Vagina (tissue), 2 donors: ENCODE data around the gene TNRC18.

ENCODE experiments used
- CTCF ChIP-seq, 3 experiments: fragments of 450-650 bp in 2 of 3; fragments of 200-600 bp in 1 of 3; sonication (generic) in 1 of 3; IDR thresholded peaks; one replicate each; pipeline ENCODE4 v1.5.1; 2017 to 2019; ENCODE audit warnings: antibody characterized with exemption in 3 of 3, mild to moderate bottlenecking in 2 of 3, moderate library complexity in 2 of 3
- POLR2A ChIP-seq, 2 donors: fragments of 450-650 bp; IDR thresholded peaks; one replicate each; pipeline ENCODE4 v1.6.1; 2017; ENCODE audit warnings: antibody characterized with exemption in 2 of 2, mild to moderate bottlenecking in 2 of 2, moderate library complexity in 2 of 2

DNA sequence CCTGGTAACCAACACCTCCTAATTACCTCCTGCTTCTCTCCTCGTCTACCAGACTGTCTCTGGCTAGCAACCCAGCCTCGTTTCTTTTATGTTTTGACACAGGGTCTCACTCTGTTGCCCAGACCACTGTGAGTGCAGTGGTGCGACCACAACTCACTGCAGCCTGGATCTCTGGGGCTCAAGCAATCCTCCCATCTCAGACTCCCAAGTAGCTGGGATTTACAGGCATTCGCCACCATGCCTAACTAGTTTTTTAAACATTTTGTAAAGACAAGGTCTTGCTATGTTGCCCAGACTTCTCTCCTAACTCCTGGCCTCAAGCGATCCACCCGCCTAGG is 10.2 kb downstream of the TNRC18 start:
- TF ChIP-seq CTCF (IDR thresholded peaks at IDR 0.05) = no peak
- TF ChIP-seq POLR2A (IDR thresholded peaks at IDR 0.05) = no peak
